HCT116 (cell line): ENCODE results near the gene WHAMM. TPM values are rescaled to one million over a fixed set of nuclear protein-coding genes. Genes with fewer than 3 reads are reported as not detected.

ENCODE experiments used
- ATAC-seq: fragments of 200-7000 bp; cut with Tn5 transposase; 2 replicates; pipeline ENCODE4 v1.9.1; 2020; ENCODE audit warnings: mild to moderate bottlenecking, moderate library complexity
- BruUV-seq: library from RNA; stranded (reverse); fragments of 400-500 nt; replicated peaks from 2 replicates; lab custom pipeline; 2021; lab: Mats Ljungman, UMichigan
- CTCF ChIA-PET: fragments of 300-600 bp; sonication (Branson Sonifier 250); formaldehyde crosslinking; loops from one replicate; lab custom pipeline; 2021; ENCODE audit warnings: antibody characterized with exemption; lab: Charles Lee
- POLR2A ChIA-PET: fragments of 300-600, 350-600 bp; sonication (Branson Sonifier 250); formaldehyde crosslinking; loops from one replicate; lab custom pipeline; 2021; ENCODE audit warnings: antibody characterized with exemption; lab: Charles Lee
- RAD21 ChIA-PET, 2 experiments: fragments of 300-600 bp; sonication (Branson Sonifier 250); formaldehyde crosslinking; loops; one replicate each; lab custom pipeline; 2023; ENCODE audit warnings: low total read pairs in 2 of 2; ENCODE audit not compliant: uncharacterized antibody in 2 of 2, unreplicated experiment in 2 of 2, low non-redundant PET in 1 of 2; lab: Charles Lee
- DNase-seq: peaks from one replicate; pipeline ENCODE4 v3.0.0-alpha.2; 2010; ENCODE audit warnings: low read depth, low spot score
- H2AFZ ChIP-seq: fragments of 200-600 bp; shearing (Covaris generic), sonication (generic); 2 replicates; pipeline ENCODE4 v1.6.1; 2017; ENCODE audit warnings: low read depth, mixed run types, mixed read lengths, antibody characterized with exemption, low read length; ENCODE audit not compliant: poor library complexity, severe bottlenecking
- H3K27ac ChIP-seq: 2 replicates; pipeline ENCODE4 v1.5.1; 2012; ENCODE audit warnings: low read depth, low read length
- H3K27me3 ChIP-seq: fragments of 200-600 bp; sonication (generic); 2 replicates; pipeline ENCODE4 v1.6.1; 2016; ENCODE audit warnings: mixed run types, low read length, mixed read lengths; ENCODE audit not compliant: insufficient read depth
- H3K36me3 ChIP-seq, 2 experiments: fragments of 200-500 bp in 1 of 2; fragments of 200-600 bp in 1 of 2; sonication (Bioruptor generic) in 1 of 2; sonication (generic) in 1 of 2; 2 replicates each; pipeline versions ENCODE4 v1.5.1 to v1.6.1; 2014 to 2016; ENCODE audit warnings: low read length in 2 of 2, inconsistent platforms in 1 of 2, mixed read lengths in 1 of 2, mixed run types in 1 of 2; ENCODE audit not compliant: insufficient read depth in 2 of 2, control insufficient read depth in 1 of 2
- H3K4me1 ChIP-seq, 2 experiments: fragments of 200-600 bp in 1 of 2; sonication (generic) in 1 of 2; 2 replicates each; pipeline versions ENCODE4 v1.5.1 to v1.6.1; 2012 to 2017; ENCODE audit warnings: low read length in 2 of 2, inconsistent platforms in 1 of 2, mild to moderate bottlenecking in 1 of 2, mixed read lengths in 1 of 2, mixed run types in 1 of 2, moderate library complexity in 1 of 2; ENCODE audit not compliant: insufficient read depth in 2 of 2, control insufficient read depth in 1 of 2
- H3K4me2 ChIP-seq: fragments of 200-600 bp; sonication (generic); 2 replicates; pipeline ENCODE4 v1.6.1; 2017; ENCODE audit warnings: mixed run types, low read length, mixed read lengths
- H3K4me3 ChIP-seq, 2 experiments: fragments of 200-600 bp in 1 of 2; sonication (generic) in 1 of 2; replicated peaks in 1 of 2; 2 replicates each; pipeline ENCODE4 v1.5.1; 2011 to 2016; ENCODE audit warnings: low read length in 2 of 2, control low read depth in 1 of 2, low read depth in 1 of 2, mild to moderate bottlenecking in 1 of 2, mixed read lengths in 1 of 2, mixed run types in 1 of 2
- H3K79me2 ChIP-seq: fragments of 200-600 bp; sonication (generic); 2 replicates; pipeline ENCODE4 v1.6.1; 2017; ENCODE audit warnings: mild to moderate bottlenecking, mixed run types, low read length, moderate library complexity, mixed read lengths; ENCODE audit not compliant: insufficient read depth
- H3K9ac ChIP-seq: fragments of 200-600 bp; sonication (generic); 2 replicates; pipeline ENCODE4 v1.6.1; 2016; ENCODE audit warnings: low read length, mixed read lengths
- H3K9me2 ChIP-seq: fragments of 200-600 bp; sonication (generic), shearing (Covaris generic); 2 replicates; pipeline ENCODE4 v1.6.1; 2017; ENCODE audit warnings: mixed run types, mild to moderate bottlenecking, moderate library complexity; ENCODE audit not compliant: insufficient read depth
- H3K9me3 ChIP-seq, 2 experiments: fragments of 200-500 bp in 1 of 2; fragments of 200-600 bp in 1 of 2; sonication (Bioruptor generic) in 1 of 2; sonication (generic) in 1 of 2; 2 replicates each; pipeline ENCODE4 v1.6.1; 2014 to 2017; ENCODE audit warnings: low read length in 2 of 2, mixed read lengths in 2 of 2, inconsistent platforms in 1 of 2, low read depth in 1 of 2, mild to moderate bottlenecking in 1 of 2, mixed run types in 1 of 2, moderate library complexity in 1 of 2; ENCODE audit not compliant: control insufficient read depth in 1 of 2, insufficient read depth in 1 of 2
- H4K20me1 ChIP-seq: fragments of 200-600 bp; sonication (generic), shearing (Covaris generic); 2 replicates; pipeline ENCODE4 v1.6.1; 2017; ENCODE audit warnings: mixed run types, mild to moderate bottlenecking, moderate library complexity; ENCODE audit not compliant: insufficient read depth
- EGR1 ChIP-seq: IDR thresholded peaks from 2 replicates; pipeline ENCODE4 v1.6.1; 2012; ENCODE audit warnings: low read depth
- FOSL1 ChIP-seq: IDR thresholded peaks from 2 replicates; pipeline ENCODE4 v1.6.1; 2012; ENCODE audit warnings: low read depth
- MAX ChIP-seq: IDR thresholded peaks from 2 replicates; pipeline ENCODE4 v1.6.1; 2012
- POLR2A ChIP-seq: IDR thresholded peaks from 2 replicates; pipeline ENCODE4 v1.7.0; 2011; ENCODE audit warnings: borderline replicate concordance; ENCODE audit not compliant: insufficient read depth, insufficient read length; ENCODE audit errors: extremely low read depth
- POLR2AphosphoS5 ChIP-seq: IDR thresholded peaks from 2 replicates; pipeline ENCODE4 v1.6.1; 2011; ENCODE audit warnings: mild to moderate bottlenecking, low read depth, low read length, moderate library complexity
- RAD21 ChIP-seq: IDR thresholded peaks from 2 replicates; pipeline ENCODE4 v1.6.1; 2012; ENCODE audit warnings: low read depth, mild to moderate bottlenecking
- SIN3A ChIP-seq: IDR thresholded peaks from 2 replicates; pipeline ENCODE4 v1.6.1; 2012; ENCODE audit warnings: low read depth
- SP1 ChIP-seq: IDR thresholded peaks from 2 replicates; pipeline ENCODE4 v1.6.1; 2012; ENCODE audit warnings: low read depth
- SRF ChIP-seq: IDR thresholded peaks from 2 replicates; pipeline ENCODE4 v1.6.1; 2012; ENCODE audit warnings: low read depth
- TCF7L2 ChIP-seq: IDR thresholded peaks from 2 replicates; pipeline ENCODE4 v1.7.0; 2011; ENCODE audit warnings: borderline replicate concordance, inconsistent platforms; ENCODE audit not compliant: insufficient read depth, insufficient read length; ENCODE audit errors: extremely low read depth
- YY1 ChIP-seq: IDR thresholded peaks from 2 replicates; pipeline ENCODE4 v1.6.1; 2011; ENCODE audit warnings: low read length, low read depth, moderate library complexity, mild to moderate bottlenecking; ENCODE audit not compliant: insufficient replicate concordance; ENCODE audit errors: extremely low read depth
- ZNF274 ChIP-seq: fragments of 200-500 bp; sonication (Bioruptor generic); IDR thresholded peaks from 2 replicates; pipeline ENCODE4 v1.6.1; 2014; ENCODE audit warnings: mild to moderate bottlenecking, low read depth, low read length, inconsistent platforms
- intact Hi-C: fragments of 100-400 bp; cut with micrococcal nuclease; formaldehyde crosslinking; loops from 2 replicates; pipeline ENCODE4 v1.10.0; 2022
- total RNA-seq: library from RNA; stranded (reverse); gene quantifications from one replicate; pipeline ENCODE4 v1.2.1, GENCODE V29; 2021; ENCODE audit not compliant: unreplicated experiment
- TF ChIP-seq, protein P1 (sequence below), 3 experiments: fragments of 200-600 bp in 1 of 3; sonication (generic) in 1 of 3; IDR thresholded peaks in 2 of 3; conservative IDR thresholded peaks in 1 of 3; 2 replicates each; pipeline ENCODE4 v1.5.1; 2012 to 2017; ENCODE audit warnings: low read depth in 2 of 3, low read length in 2 of 3, antibody characterized with exemption in 1 of 3, borderline replicate concordance in 1 of 3, control low read depth in 1 of 3, mild to moderate bottlenecking in 1 of 3, mixed read lengths in 1 of 3, mixed run types in 1 of 3, moderate library complexity in 1 of 3; ENCODE audit not compliant: insufficient read depth in 1 of 3
- TF ChIP-seq, protein P2 (sequence below): IDR thresholded peaks from 2 replicates; pipeline ENCODE4 v1.6.1; 2012

The WHAMM gene
- total RNA-seq, 1 experiment from 2014 or later: 7.1 TPM

DNA sequence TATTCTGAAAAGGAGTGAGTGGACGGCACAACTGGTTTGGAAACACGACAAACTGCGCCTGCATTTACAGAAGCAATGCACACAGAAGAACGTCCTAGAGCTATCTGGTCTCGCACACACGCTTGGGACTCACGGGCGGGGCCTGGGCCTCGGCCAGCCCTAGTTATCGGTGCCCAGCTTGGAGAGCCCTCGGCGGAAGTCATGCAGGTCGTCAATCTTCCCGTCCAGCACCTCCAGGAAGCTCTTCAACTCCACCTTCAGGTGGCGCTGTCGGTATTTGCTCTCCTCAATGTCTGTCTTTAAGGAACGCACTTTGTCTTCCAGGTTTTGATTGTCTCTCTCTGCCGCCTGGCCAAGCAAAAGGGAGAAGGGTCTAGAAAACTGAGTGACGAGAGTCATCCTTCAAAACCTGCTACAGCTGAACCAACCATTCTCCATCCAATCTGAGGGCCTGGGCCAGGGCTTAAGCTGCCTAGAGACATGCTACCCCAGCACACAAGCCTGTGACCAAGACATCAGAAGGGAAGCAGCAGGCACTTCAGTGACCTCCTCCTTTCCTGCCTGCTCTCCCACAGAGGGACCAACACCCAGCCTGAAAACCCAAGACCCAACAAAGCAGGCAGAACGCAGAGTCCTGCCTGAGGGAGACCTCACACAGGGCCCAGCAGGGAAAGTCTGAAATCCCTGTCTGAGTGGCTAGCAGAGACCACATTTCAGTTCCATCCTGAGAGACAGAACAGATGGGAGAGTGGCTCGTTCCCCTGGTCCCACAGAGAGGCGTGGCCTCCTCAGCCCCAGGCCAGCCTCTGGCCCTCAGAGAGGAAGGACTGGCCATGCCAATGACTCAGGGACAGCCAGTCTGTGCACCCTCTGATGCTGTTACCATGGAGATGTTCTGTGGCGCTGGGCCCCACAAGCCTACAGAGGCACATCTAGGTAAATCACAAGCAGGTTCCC lies 40.4 kb downstream of the WHAMM start:
- ATAC-seq (peak; percentile 98), DNase-seq (peak; percentile 84)
- peak overlapping the region; percentile 30; the same call in 1 of the 2 replicates for H3K9ac ChIP-seq
- peaks cover 3 to 19% of the 10 kb centered on the region in 2 experiments; a peak in 3 of 4 replicates for H3K4me1 ChIP-seq
- H3K4me2 ChIP-seq: peak overlapping the region; percentile 60
- H2AFZ ChIP-seq: peak overlapping the region; percentile 89
- no TSS peak for BruUV-seq
- H3K9me2 ChIP-seq: no peaks in the 10 kb centered on the region
- H3K27me3 ChIP-seq: no peaks in the 10 kb centered on the region
- no peak for TF ChIP-seq SIN3A
- no peak for TF ChIP-seq YY1
- TF ChIP-seq SP1: no peak
- TF ChIP-seq POLR2AphosphoS5: peak; percentile 48
- TF ChIP-seq, protein P1, sequence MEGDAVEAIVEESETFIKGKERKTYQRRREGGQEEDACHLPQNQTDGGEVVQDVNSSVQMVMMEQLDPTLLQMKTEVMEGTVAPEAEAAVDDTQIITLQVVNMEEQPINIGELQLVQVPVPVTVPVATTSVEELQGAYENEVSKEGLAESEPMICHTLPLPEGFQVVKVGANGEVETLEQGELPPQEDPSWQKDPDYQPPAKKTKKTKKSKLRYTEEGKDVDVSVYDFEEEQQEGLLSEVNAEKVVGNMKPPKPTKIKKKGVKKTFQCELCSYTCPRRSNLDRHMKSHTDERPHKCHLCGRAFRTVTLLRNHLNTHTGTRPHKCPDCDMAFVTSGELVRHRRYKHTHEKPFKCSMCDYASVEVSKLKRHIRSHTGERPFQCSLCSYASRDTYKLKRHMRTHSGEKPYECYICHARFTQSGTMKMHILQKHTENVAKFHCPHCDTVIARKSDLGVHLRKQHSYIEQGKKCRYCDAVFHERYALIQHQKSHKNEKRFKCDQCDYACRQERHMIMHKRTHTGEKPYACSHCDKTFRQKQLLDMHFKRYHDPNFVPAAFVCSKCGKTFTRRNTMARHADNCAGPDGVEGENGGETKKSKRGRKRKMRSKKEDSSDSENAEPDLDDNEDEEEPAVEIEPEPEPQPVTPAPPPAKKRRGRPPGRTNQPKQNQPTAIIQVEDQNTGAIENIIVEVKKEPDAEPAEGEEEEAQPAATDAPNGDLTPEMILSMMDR (IDR thresholded peaks at IDR 0.05 in 2 of 3, conservative IDR thresholded peaks at IDR 0.05 in 1 of 3; ENCODE audit: borderline replicate concordance in 1 of 3, insufficient read depth in 1 of 3, low read depth in 2 of 3, low read length in 2 of 3): peak; percentile 66 to 89 (median 88)
- peak; percentile 15; the same call in 1 of the 2 replicates for TF ChIP-seq MAX
- no peak for TF ChIP-seq FOSL1
- TF ChIP-seq RAD21: peak; percentile 87
- TF ChIP-seq, protein P2, sequence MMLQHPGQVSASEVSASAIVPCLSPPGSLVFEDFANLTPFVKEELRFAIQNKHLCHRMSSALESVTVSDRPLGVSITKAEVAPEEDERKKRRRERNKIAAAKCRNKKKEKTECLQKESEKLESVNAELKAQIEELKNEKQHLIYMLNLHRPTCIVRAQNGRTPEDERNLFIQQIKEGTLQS: no peak
- no peak for TF ChIP-seq SRF
- no peak for TF ChIP-seq ZNF274
- TF ChIP-seq TCF7L2: no peak
- no peak for TF ChIP-seq EGR1
- TF ChIP-seq POLR2A: no peak
- peak overlapping the region; percentile 7; the same call in 1 of the 2 replicates for H3K27ac ChIP-seq
- intact Hi-C loops: loop anchor here (2.0 to 5.0 kb wide), 3 partner anchors 137 to 531 kb away; partner anchors contain the start of gene RAMAC
- H3K9me3 ChIP-seq: no peaks in the 10 kb centered on the region
- H4K20me1 ChIP-seq: no peaks in the 10 kb centered on the region
- RAD21 ChIA-PET: interaction anchor here in 1 of 2 experiments (0.6 kb wide), 1 partner anchor 81 kb away, joined by 3 read pairs; no protein-coding TSS in a partner anchor
- no peaks in the 10 kb centered on the region for H3K36me3 ChIP-seq
- POLR2A ChIA-PET: interaction anchor here (0.7 to 1.9 kb wide), 3 partner anchors 99 to 309 kb away, joined by 3 to 5 read pairs (median 3); partner anchors contain the start of genes C15orf40 and RPS17
- peak overlapping the region in 1 of 2 experiments; percentile 22; a peak in 1 of 4 replicates for H3K4me3 ChIP-seq
- no peaks in the 10 kb centered on the region for H3K79me2 ChIP-seq
- CTCF ChIA-PET: interaction anchor here (0.6 to 1.4 kb wide), 19 partner anchors 8 to 309 kb away, joined by 3 to 10 read pairs (median 5); partner anchors contain the start of genes C15orf40, RAMAC and RPS17
